Tibial nerve (tissue), 4 donors: Measurements from ENCODE around the gene MRPL20.

ENCODE experiments used
- EP300 ChIP-seq, 2 donors: sonication (generic); formaldehyde crosslinking; IDR thresholded peaks; one replicate each; pipeline ENCODE4 v1.6.1; 2017; ENCODE audit warnings: antibody characterized with exemption in 2 of 2, mild to moderate bottlenecking in 1 of 2
- TF ChIP-seq, protein P1 (sequence below), 5 experiments: fragments of 200-600 bp in 3 of 5; fragments of 450-650 bp in 2 of 5; sonication (generic) in 3 of 5; IDR thresholded peaks; one replicate each; pipeline ENCODE4 v1.5.1; 2016 to 2019; ENCODE audit warnings: antibody characterized with exemption in 5 of 5, mild to moderate bottlenecking in 3 of 5, moderate library complexity in 2 of 5

DNA sequence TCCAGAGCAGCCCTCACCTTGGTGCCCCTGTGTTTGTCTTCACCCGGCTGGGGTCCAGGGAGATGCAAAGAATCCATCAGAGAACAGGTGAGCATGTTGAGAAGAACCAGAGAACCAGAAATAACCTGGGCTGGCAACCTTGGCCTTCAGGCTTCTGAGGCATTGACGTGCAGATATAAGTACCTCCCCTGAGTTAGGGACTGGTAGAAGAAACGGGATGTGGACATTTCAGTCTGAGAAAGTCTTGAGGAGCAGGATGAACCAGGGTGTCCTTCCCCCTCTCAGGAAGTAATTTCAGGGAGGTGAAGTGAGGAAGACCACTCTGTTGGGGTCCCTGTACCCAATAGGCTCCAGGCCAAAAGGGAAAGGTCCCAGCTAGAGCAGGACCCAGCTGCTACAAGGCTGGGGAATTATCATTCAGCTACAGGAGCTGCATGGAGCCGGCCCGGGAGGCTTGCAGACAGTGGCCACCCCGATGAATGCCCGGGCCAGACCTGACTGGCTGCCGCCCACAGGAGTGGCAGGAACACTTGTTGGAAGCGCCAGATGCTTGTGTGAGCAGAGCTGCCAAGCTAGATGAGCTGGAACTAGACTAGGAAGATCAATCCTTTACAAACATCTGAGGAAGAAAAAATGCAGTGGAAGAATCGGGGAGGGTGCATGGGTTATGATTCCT, 30.4 kb downstream of the MRPL20 start:
- TF ChIP-seq, protein P1, sequence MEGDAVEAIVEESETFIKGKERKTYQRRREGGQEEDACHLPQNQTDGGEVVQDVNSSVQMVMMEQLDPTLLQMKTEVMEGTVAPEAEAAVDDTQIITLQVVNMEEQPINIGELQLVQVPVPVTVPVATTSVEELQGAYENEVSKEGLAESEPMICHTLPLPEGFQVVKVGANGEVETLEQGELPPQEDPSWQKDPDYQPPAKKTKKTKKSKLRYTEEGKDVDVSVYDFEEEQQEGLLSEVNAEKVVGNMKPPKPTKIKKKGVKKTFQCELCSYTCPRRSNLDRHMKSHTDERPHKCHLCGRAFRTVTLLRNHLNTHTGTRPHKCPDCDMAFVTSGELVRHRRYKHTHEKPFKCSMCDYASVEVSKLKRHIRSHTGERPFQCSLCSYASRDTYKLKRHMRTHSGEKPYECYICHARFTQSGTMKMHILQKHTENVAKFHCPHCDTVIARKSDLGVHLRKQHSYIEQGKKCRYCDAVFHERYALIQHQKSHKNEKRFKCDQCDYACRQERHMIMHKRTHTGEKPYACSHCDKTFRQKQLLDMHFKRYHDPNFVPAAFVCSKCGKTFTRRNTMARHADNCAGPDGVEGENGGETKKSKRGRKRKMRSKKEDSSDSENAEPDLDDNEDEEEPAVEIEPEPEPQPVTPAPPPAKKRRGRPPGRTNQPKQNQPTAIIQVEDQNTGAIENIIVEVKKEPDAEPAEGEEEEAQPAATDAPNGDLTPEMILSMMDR (IDR thresholded peaks at IDR 0.05): no peak
- TF ChIP-seq EP300 (IDR thresholded peaks at IDR 0.05): no peak
